ENCODE measurements around the gene PALM3. TPM values are rescaled to one million over a fixed set of nuclear protein-coding genes. Genes with fewer than 3 reads are reported as not detected.

PALM3 gene
- not detected in 2 replicates for total RNA-seq

DNA sequence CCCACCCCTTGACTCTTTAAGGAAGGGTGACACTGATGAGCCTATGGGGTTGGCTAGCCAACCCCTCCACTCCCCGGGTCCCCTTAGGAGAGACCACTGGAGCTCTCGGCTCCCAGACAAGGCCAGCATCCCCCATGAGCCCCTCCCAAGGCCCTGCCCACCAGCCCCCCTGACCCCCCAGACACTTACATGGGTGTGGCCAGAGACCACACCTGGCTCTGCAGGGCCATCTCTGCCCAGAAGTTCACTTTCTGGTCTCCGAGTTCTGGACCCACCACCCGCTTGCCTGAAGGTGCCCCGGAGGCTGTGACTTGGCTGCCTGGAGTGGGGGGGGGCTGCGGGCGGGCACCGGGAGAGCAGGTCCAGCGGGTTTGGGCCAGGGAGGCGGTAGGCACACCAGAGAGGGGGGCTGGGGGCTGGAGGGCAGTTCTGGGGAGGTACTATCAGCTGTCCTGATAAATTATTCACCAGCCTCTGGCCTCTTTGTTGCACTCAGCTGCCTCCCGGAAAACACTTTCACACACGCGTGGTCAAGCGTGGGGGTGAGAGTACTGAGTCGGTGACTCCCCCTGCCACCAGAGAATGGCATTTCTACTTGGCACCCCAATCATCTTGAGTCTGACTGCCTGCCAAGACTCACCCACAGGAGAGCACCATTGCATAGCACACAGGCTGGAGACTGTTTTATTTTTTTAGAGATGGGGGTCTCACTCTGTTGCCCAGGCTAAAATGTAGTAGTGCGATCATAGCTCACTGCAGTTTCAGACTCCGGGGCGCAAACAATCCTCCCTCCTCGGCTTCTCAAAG is at the start of gene PALM3:
Gene PALM3, minus strand, starts transcription at position 326 of the 807 bp plus-strand sequence. Its CDS starts 96 bp downstream, at position 230.

GRCh38 chr19:14090509-14091080 is 28.7 kb upstream of the PALM3 start, which contains the start of gene SAMD1:
Gene SAMD1 (minus strand): TSS chr19:14090751.

DNA sequence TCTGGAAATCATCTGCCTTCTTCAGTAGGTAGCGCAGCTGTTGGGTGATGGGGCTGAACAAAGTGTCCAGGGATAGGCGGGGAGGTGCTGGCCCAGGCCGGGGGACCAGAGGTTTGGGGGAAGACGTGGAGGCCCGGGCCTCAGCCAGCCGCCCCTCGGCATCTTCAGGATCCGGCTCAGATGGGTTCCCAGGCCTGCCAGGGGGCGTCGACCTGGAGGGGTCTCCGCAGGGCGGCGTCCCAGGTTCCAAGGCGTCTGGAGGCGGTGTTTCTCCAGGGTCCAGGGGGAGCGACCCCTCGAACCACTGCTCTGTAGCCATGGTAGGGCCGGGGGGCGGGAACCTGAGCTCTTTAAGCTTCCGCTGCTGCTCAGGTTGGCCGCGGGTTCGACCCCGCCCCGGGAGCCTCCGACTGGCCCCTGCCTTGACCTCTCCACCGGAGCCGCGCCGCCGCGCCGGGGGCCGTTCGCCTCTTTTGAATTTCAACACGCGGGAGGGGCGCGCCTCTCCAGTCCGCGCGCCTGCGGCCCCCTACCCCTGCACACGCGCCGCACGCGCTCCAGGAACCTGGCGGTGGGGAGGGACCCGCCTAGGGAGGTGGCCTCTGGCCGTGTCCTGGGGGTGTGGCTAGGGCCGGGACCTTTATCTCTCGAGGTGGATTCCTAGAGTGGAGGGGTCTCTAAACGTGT is 23.6 kb upstream of the PALM3 start, which contains the start of gene C19orf67:
Gene C19orf67, minus strand, starts transcription at position 475 of the 687 bp plus-strand sequence. Its CDS starts 156 bp downstream, at position 319.

GRCh38 chr19:14072535-14073260 is 10.8 kb upstream of the PALM3 start, which contains the start of gene MISP3:
Gene MISP3 (plus strand): TSS chr19:14072786. CDS start chr19:14073310, 524 bp downstream.

GRCh38 chr19:14031719-14032480 is 30.0 kb downstream of the PALM3 start, which contains the start of gene IL27RA:
Gene IL27RA (plus strand): TSS chr19:14031762. CDS start chr19:14031873, 111 bp downstream.

DNA sequence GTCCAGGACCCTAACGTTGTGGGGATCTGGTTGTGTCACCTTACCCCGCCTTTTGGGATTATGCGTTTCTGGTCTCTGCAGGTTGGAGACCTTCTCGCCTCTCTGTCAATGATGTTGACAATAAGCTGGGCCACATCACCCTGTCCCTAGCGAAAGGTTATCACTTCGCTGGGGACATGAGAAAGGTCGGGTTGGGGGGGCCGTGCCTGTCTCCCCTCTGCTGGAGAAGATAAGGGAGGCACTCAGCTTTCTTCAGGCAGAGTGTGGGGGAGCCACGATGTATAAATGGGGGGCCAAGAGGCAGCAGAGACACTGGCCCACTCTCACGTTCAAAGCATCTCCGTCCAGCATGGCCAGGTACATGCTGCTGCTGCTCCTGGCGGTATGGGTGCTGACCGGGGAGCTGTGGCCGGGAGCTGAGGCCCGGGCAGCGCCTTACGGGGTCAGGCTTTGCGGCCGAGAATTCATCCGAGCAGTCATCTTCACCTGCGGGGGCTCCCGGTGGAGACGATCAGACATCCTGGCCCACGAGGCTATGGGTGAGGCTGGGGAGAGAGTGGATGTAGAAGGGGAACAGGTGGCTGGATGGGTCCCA is 33.9 kb downstream of the PALM3 start, which contains the start of gene RLN3:
Gene RLN3, plus strand, starts transcription at position 293 of the 595 bp plus-strand sequence. Its CDS starts 57 bp downstream, at position 350.

DNA sequence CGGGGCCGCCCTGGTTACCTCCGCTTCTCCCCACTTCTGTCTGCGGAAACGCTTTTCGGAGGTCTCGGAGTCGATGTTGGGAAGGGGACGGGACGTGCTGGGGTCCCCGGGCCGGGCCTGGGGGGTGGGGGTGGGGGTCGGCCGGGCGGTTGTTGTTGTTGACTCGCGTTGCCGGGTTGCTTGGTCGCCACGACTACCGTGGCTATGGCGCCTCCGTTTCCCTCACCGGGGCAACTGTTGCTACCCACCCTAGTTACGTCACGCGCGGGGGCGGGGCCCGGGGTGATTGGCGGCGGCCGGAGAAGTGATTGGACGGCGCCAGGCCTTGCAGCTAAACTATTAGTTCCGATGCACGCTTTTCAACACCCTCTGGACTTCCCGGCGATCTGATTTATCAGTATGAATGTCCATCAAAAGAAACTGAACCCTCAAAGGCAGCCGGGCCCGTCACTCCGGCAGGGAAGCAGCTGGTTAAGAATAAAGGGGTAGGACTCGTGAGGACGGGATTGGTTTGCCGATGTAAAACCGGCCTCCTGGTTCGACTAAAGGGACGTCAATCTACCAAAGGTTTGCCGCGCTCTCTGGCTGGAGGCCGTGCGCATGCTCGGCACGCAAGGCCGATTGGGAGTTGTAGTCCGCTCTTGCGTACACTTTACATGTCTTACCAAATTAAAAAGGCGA is 55.7 kb downstream of the PALM3 start, which contains the start of gene RFX1:
Gene RFX1, minus strand, starts transcription at position 236 of the 681 bp plus-strand sequence. CDS start 12,477 bp downstream, outside the sequence.

Other genes with a start within 250 kb of the PALM3 start
- gene NANOS3, start 184.9 kb downstream of the PALM3 start, total RNA-seq: 0.33 and 0.76 TPM in 2 replicates
- gene BRME1, start 156.0 kb downstream of the PALM3 start, total RNA-seq: 0.65 and 0.76 TPM in 2 replicates
- 13.5 and 21.2 TPM in 2 replicates for gene CC2D1A, start 155.9 kb downstream of the PALM3 start, total RNA-seq
- under 0.01 and 0.19 TPM in 2 replicates for gene PODNL1, start 123.7 kb downstream of the PALM3 start, total RNA-seq
- 16.0 and 19.7 TPM in 2 replicates for gene DCAF15, start 109.6 kb downstream of the PALM3 start, total RNA-seq
- 3.1 and 3.6 TPM in 2 replicates for gene RFX1, start 55.8 kb downstream of the PALM3 start, total RNA-seq
- gene RLN3, start 33.9 kb downstream of the PALM3 start, total RNA-seq: not detected in 2 replicates
- 4.1 and 6.5 TPM in 2 replicates for gene IL27RA, start 30.3 kb downstream of the PALM3 start, total RNA-seq
- 0.10 and 0.33 TPM in 2 replicates for gene MISP3, start 10.7 kb upstream of the PALM3 start, total RNA-seq
- not detected in 2 replicates for gene C19orf67, start 23.7 kb upstream of the PALM3 start, total RNA-seq
- 26.3 and 37.6 TPM in 2 replicates for gene SAMD1, start 28.7 kb upstream of the PALM3 start, total RNA-seq
- gene PRKACA, start 55.7 kb upstream of the PALM3 start, total RNA-seq: 59.2 and 62.7 TPM in 2 replicates
- 11.4 and 20.4 TPM in 2 replicates for gene ASF1B, start 74.5 kb upstream of the PALM3 start, total RNA-seq
- gene ADGRL1, start 144.1 kb upstream of the PALM3 start, total RNA-seq: 6.9 and 8.5 TPM in 2 replicates

Data from vein endothelial cell (primary cell).